ENCODE data around the gene C9orf152. TPM values are rescaled to one million over a fixed set of nuclear protein-coding genes. Genes with fewer than 3 reads are reported as not detected.

Gene C9orf152
- total and polyA plus RNA-seq, 9 of the 15 experiments (the other 6 are each of a cell fraction or from before 2014, with no cell fraction given), result not detected

DNA sequence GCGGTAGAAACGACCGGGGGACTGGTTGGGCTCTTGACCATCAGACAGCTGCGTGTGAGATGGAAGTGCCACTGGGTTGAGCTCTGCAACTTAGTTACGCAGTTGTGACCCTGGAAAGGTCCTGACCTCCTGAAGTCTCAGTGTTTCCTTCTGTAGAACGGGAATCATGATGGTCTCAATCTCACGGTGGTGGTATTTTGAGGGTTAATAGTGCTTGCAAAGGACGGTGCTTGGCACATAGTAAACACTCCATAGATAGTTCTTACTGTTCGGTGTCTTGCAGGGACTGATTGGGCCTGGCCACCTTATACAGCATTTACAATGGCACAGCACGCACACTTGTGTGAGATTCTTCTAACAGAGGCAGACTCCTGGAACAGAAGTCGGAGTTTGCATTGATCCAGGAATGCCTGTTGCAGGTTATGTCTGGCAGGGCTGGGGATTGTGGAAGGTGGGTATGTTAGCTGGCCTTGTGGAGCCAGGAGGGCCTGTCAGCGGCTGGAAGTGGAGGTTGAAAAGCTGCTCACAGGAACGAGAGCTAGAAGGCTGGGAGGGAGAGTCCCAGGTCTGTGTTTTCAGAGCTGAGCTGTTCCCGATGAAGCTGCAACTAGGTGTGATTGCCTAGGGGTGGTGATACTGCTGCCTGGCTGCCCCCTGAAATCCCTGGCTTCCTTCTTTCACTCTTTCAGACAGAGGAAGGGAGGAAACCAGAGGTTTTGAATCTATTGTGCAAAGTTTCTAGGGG is 49.3 kb upstream of the C9orf152 start (continued):
- TF ChIP-seq PKNOX1 (IDR thresholded peaks at IDR 0.05) (no peak), RREB1 (CRISPR knock-in tag; IDR thresholded peaks at IDR 0.05) (no peak), KLF1 (tag; IDR thresholded peaks at IDR 0.05) (no peak), CBFA2T2 (conservative IDR thresholded peaks at IDR 0.05) (no peak), ZC3H11A (IDR thresholded peaks at IDR 0.05; ENCODE audit: low read depth, low read length) (no peak), CEBPB (tag; IDR thresholded peaks at IDR 0.05) (no peak)
- TF ChIP-seq, protein P1, sequence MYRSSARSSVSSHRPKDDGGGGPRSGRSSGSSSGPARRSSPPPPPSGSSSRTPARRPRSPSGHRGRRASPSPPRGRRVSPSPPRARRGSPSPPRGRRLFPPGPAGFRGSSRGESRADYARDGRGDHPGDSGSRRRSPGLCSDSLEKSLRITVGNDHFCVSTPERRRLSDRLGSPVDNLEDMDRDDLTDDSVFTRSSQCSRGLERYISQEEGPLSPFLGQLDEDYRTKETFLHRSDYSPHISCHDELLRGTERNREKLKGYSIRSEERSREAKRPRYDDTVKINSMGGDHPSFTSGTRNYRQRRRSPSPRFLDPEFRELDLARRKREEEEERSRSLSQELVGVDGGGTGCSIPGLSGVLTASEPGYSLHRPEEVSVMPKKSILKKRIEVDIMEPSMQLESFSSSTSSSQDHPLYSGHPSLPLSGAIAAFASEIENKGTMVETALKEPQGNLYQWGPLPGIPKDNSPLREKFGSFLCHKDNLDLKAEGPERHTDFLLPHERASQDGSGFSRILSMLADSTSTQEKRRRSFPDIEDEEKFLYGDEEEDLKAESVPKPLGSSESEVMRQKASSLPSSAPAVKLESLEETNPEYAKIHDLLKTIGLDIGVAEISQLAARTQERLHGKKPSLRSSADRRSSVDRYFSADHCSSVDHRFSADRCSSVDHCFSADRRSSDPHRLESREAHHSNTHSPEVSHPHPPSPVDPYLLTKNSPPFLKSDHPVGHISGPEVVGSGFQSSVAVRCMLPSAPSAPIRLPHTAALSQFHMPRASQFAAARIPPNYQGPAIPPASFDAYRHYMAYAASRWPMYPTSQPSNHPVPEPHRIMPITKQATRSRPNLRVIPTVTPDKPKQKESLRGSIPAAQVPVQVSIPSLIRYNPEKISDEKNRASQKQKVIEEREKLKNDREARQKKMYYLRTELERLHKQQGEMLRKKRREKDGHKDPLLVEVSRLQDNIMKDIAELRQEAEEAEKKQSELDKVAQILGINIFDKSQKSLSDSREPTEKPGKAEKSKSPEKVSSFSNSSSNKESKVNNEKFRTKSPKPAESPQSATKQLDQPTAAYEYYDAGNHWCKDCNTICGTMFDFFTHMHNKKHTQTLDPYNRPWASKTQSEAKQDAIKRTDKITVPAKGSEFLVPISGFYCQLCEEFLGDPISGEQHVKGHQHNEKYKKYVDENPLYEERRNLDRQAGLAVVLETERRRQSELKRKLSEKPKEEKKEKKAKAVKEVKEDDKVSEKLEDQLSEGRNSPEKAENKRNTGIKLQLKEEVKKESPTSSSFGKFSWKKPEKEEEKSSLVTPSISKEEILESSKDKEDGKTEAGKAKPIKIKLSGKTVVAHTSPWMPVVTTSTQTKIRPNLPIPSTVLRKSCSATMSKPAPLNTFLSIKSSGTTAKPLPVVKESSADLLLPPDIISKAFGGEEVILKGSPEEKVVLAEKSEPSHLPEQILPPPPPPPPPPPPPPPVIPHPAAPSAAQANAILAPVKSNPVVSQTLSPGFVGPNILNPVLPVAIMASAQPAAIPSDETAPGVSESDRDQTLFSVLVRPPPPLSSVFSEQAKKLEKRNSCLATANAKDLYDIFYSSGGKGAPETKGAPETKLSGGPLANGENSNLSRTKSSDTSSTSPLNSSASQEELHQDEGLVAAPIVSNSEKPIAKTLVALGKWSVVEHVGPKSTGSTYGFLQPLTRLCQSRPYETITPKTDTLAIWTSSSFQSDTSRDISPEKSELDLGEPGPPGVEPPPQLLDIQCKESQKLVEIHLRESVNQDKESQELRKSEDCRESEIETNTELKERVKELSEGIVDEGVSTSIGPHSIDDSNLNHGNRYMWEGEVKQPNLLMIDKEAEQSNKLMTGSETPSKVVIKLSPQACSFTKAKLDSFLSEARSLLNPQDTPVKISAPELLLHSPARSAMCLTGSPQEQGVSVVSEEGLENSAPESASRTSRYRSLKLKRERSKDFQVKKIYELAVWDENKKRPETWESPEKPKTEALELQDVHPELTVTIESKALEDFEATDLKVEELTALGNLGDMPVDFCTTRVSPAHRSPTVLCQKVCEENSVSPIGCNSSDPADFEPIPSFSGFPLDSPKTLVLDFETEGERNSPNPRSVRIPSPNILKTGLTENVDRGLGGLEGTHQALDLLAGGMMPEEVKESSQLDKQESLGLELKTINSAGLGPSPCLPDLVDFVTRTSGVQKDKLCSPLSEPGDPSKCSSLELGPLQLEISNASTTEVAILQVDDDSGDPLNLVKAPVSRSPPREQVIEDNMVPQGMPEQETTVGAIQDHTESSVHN (IDR thresholded peaks at IDR 0.05; ENCODE audit: borderline replicate concordance in 1 of 2, low read depth in 1 of 2), result no peak

Measured in K562 (cell line).